Activated CD8-positive, alpha-beta T cell treated with anti-CD3 and anti-CD28 coated beads, Interleukin-2, amount 10 ng/mL, durations not matched to agents 7 days and 5 days (primary cell): ENCODE results near the gene ZEB2. TPM values are rescaled to one million over a fixed set of nuclear protein-coding genes. Genes with fewer than 3 reads are reported as not detected.

ENCODE experiments used
- ATAC-seq: fragments of 150-1000 bp; cut with Tn5 transposase; one replicate; pipeline ENCODE4 v1.10.0; 2021; ENCODE audit warnings: moderate library complexity
- CTCF ChIA-PET: fragments of 350-600 bp; sonication (Branson Sonifier 250); formaldehyde crosslinking; loops from one replicate; lab custom pipeline; 2021; ENCODE audit warnings: antibody characterized with exemption; lab: Charles Lee
- POLR2A ChIA-PET: fragments of 350-600 bp; sonication (Branson Sonifier 250); formaldehyde crosslinking; loops from one replicate; lab custom pipeline; 2021; ENCODE audit warnings: antibody characterized with exemption; lab: Charles Lee
- DNase-seq: peaks from one replicate; pipeline ENCODE4 v3.0.0-alpha.2; 2020
- H3K27ac Mint-ChIP-seq: one replicate; pipeline ENCODE4 v1.8.0; 2021; ENCODE audit warnings: mild to moderate bottlenecking, mixed read lengths
- H3K27me3 Mint-ChIP-seq: one replicate; pipeline ENCODE4 v1.8.0; 2021; ENCODE audit warnings: low read depth, mixed read lengths
- H3K36me3 Mint-ChIP-seq: one replicate; pipeline ENCODE4 v1.8.0; 2021; ENCODE audit warnings: low read depth, mixed read lengths
- H3K4me1 Mint-ChIP-seq: one replicate; pipeline ENCODE4 v1.8.0; 2021; ENCODE audit warnings: low read depth, mixed read lengths
- H3K4me3 Mint-ChIP-seq: one replicate; pipeline ENCODE4 v1.8.0; 2021; ENCODE audit warnings: mild to moderate bottlenecking, mixed read lengths
- H3K9me3 Mint-ChIP-seq: one replicate; pipeline ENCODE4 v1.8.0; 2022; ENCODE audit warnings: mixed read lengths; ENCODE audit not compliant: insufficient read depth
- total RNA-seq, 2 experiments: library from RNA; stranded (reverse); gene quantifications; one replicate each; pipeline ENCODE4 v1.2.3, GENCODE V29; 2021

ZEB2 gene
- total RNA-seq, 2 experiments from 2014 or later, result 4.0 to 5.7 TPM

GRCh38 chr2:144517866-144518747 lies 1.8 kb downstream of the ZEB2 start:
- peaks cover 2% of the 10 kb centered on the region for H3K36me3 Mint-ChIP-seq
- DNase-seq (no peak), ATAC-seq (no peak)
- ChIA-PET CTCF (interaction anchor here (0.6 kb wide), 1 partner anchor 179 kb away, joined by 3 read pairs; no protein-coding TSS in a partner anchor), POLR2A (interaction anchor here (0.6 to 0.7 kb wide), 3 partner anchors 93 to 319 kb away, joined by 3 to 7 read pairs (median 6); no protein-coding TSS in a partner anchor)
- peak overlapping the region; percentile 74 for H3K27ac Mint-ChIP-seq
- no peaks in the 10 kb centered on the region for H3K9me3 Mint-ChIP-seq
- no peak overlapping the region for H3K4me3 Mint-ChIP-seq
- peaks cover 45% of the 10 kb centered on the region for H3K27me3 Mint-ChIP-seq
- H3K4me1 Mint-ChIP-seq, result peaks cover 21% of the 10 kb centered on the region

- CTCF ChIA-PET, result no interaction called here
- peaks cover 45% of the 10 kb centered on the region for H3K27me3 Mint-ChIP-seq
- POLR2A ChIA-PET, result no interaction called here
- peaks cover 2% of the 10 kb centered on the region for H3K36me3 Mint-ChIP-seq
- peak; percentile 68 for DNase-seq
- H3K4me1 Mint-ChIP-seq, result peaks cover 14% of the 10 kb centered on the region
- peak overlapping the region; percentile 97 for H3K27ac Mint-ChIP-seq
- no peaks in the 10 kb centered on the region for H3K9me3 Mint-ChIP-seq
- peak; percentile 78 for ATAC-seq
- no peak overlapping the region for H3K4me3 Mint-ChIP-seq
Measured at GRCh38 chr2:144516981-144517865, 2.7 kb downstream of the ZEB2 start.

- Mint-ChIP-seq H3K36me3 (peaks cover 2% of the 10 kb centered on the region), H3K4me1 (peaks cover 14% of the 10 kb centered on the region), H3K27me3 (peaks cover 43% of the 10 kb centered on the region), H3K4me3 (peak overlapping the region; percentile 80), H3K9me3 (no peaks in the 10 kb centered on the region), H3K27ac (peak overlapping the region; percentile 48)
- DNase-seq, result no peak
- peak; percentile 18 for ATAC-seq
- ChIA-PET POLR2A (interaction anchor here (0.6 kb wide), 1 partner anchor 579 kb away, joined by 3 read pairs; no protein-coding TSS in a partner anchor), CTCF (no interaction called here)
Measured at GRCh38 chr2:144516411-144516980, 3.4 kb downstream of the ZEB2 start.

GRCh38 chr2:144515696-144516410 lies 4.1 kb downstream of the ZEB2 start:
- ChIA-PET CTCF (no interaction called here), POLR2A (interaction anchor here (0.6 kb wide), 1 partner anchor 578 kb away, joined by 3 read pairs; no protein-coding TSS in a partner anchor)
- peaks cover 14% of the 10 kb centered on the region for H3K4me1 Mint-ChIP-seq
- ATAC-seq (peak; percentile 41), DNase-seq (peak; percentile 51)
- peak overlapping the region; percentile 48 for H3K27ac Mint-ChIP-seq
- peaks cover 2% of the 10 kb centered on the region for H3K36me3 Mint-ChIP-seq
- peak overlapping the region; percentile 80 for H3K4me3 Mint-ChIP-seq
- H3K9me3 Mint-ChIP-seq, result no peaks in the 10 kb centered on the region
- H3K27me3 Mint-ChIP-seq, result peaks cover 36% of the 10 kb centered on the region

- ChIA-PET POLR2A (no interaction called here), CTCF (no interaction called here)
- no peak for ATAC-seq
- Mint-ChIP-seq H3K4me1 (peaks cover 12% of the 10 kb centered on the region), H3K4me3 (peak overlapping the region; percentile 59), H3K36me3 (peaks cover 2% of the 10 kb centered on the region), H3K27ac (no peak overlapping the region), H3K9me3 (no peaks in the 10 kb centered on the region), H3K27me3 (peaks cover 31% of the 10 kb centered on the region)
- no peak for DNase-seq
Measured at GRCh38 chr2:144515099-144515695, 4.7 kb downstream of the ZEB2 start.

GRCh38 chr2:144514616-144515091 lies 5.3 kb downstream of the ZEB2 start:
- Mint-ChIP-seq H3K9me3 (no peaks in the 10 kb centered on the region), H3K4me3 (no peak overlapping the region)

GRCh38 chr2:144513388-144514101 lies 6.4 kb downstream of the ZEB2 start:
- Mint-ChIP-seq H3K27me3 (peaks cover 31% of the 10 kb centered on the region), H3K4me1 (peaks cover 12% of the 10 kb centered on the region), H3K9me3 (no peaks in the 10 kb centered on the region), H3K4me3 (no peak overlapping the region), H3K27ac (no peak overlapping the region), H3K36me3 (peaks cover 2% of the 10 kb centered on the region)
- ATAC-seq (no peak), DNase-seq (no peak)
- POLR2A ChIA-PET, result no interaction called here
- CTCF ChIA-PET, result no interaction called here

More at GRCh38 chr2:144514616-144515091, 5.3 kb downstream of the ZEB2 start:
- ChIA-PET CTCF (no interaction called here), POLR2A (no interaction called here)
- no peak for ATAC-seq
- no peak overlapping the region for H3K27ac Mint-ChIP-seq
- peaks cover 31% of the 10 kb centered on the region for H3K27me3 Mint-ChIP-seq
- DNase-seq, result no peak
- peaks cover 12% of the 10 kb centered on the region for H3K4me1 Mint-ChIP-seq
- peaks cover 2% of the 10 kb centered on the region for H3K36me3 Mint-ChIP-seq

GRCh38 chr2:144512891-144513351 lies 7.0 kb downstream of the ZEB2 start:
- Mint-ChIP-seq H3K9me3 (no peaks in the 10 kb centered on the region), H3K36me3 (peaks cover 2% of the 10 kb centered on the region), H3K27ac (no peak overlapping the region), H3K4me3 (no peak overlapping the region), H3K4me1 (peaks cover 12% of the 10 kb centered on the region), H3K27me3 (peaks cover 31% of the 10 kb centered on the region)
- ChIA-PET CTCF (no interaction called here), POLR2A (no interaction called here)
- DNase-seq (no peak), ATAC-seq (no peak)

- POLR2A ChIA-PET, result no interaction called here
Measured at GRCh38 chr2:144512470-144512869, 7.4 kb downstream of the ZEB2 start.

GRCh38 chr2:144511937-144512336 lies 8.0 kb downstream of the ZEB2 start:
- no peak for ATAC-seq
- POLR2A ChIA-PET, result no interaction called here
- DNase-seq, result no peak
- Mint-ChIP-seq H3K27me3 (peaks cover 28% of the 10 kb centered on the region), H3K36me3 (no peaks in the 10 kb centered on the region), H3K4me1 (peaks cover 10% of the 10 kb centered on the region), H3K27ac (no peak overlapping the region), H3K4me3 (no peak overlapping the region), H3K9me3 (no peaks in the 10 kb centered on the region)
- CTCF ChIA-PET, result interaction anchor here (0.8 to 1.3 kb wide), 2 partner anchors 12 to 62 kb away, joined by 3 to 4 read pairs; no protein-coding TSS in a partner anchor

More at GRCh38 chr2:144512470-144512869, 7.4 kb downstream of the ZEB2 start:
- Mint-ChIP-seq H3K27ac (no peak overlapping the region), H3K27me3 (peaks cover 31% of the 10 kb centered on the region), H3K9me3 (no peaks in the 10 kb centered on the region), H3K4me1 (peaks cover 12% of the 10 kb centered on the region), H3K36me3 (peaks cover 2% of the 10 kb centered on the region), H3K4me3 (no peak overlapping the region)
- CTCF ChIA-PET, result no interaction called here
- no peak for ATAC-seq
- no peak for DNase-seq
